ENCODE results near the gene MICU1.
"Not testable (repeated sequence)": the region's sequence is repeated elsewhere in the genome, so short reads cannot be mapped to it uniquely, and the experiment has no call there.

The MICU1 gene

GRCh38 chr10:72462261-72462660, 163.6 kb downstream of the MICU1 start:
- TF ChIP-seq CTCF (IDR thresholded peaks at IDR 0.05; ENCODE audit: borderline replicate concordance, insufficient read depth, low read depth, low read length), result no peak
- H3K4me3 ChIP-seq (ENCODE audit: low read depth, low read length), result no peak overlapping the region

DNA sequence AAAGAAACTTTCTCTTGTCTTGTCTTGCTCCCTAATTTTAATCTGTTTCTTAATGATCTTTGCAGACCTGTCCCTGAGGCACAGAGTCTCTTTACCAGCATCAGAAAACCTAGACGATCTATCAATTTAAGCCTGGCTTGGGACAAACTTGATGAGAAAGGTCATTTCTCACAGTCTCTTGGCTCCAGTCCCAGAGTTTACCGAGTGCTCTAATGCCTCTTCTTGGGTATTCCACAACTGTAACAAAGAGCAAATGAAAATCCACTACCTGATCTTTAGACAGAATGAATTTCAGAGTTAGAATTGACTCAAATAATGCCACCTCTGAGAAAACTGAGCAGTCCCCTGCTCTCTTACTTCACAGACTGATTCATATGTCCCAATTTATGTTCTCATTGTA, 164.8 kb downstream of the MICU1 start:
- no peak overlapping the region for H3K4me3 ChIP-seq (ENCODE audit: low read depth, low read length)
- no peak for TF ChIP-seq CTCF (IDR thresholded peaks at IDR 0.05; ENCODE audit: borderline replicate concordance, insufficient read depth, low read depth, low read length)

- no peak for TF ChIP-seq CTCF (IDR thresholded peaks at IDR 0.05; ENCODE audit: borderline replicate concordance, insufficient read depth, low read depth, low read length)
- H3K4me3 ChIP-seq (ENCODE audit: low read depth, low read length), result no peak overlapping the region
These were observed 165.5 kb downstream of the MICU1 start for GRCh38 chr10:72460284-72460876.

GRCh38 chr10:72459301-72459700, 166.6 kb downstream of the MICU1 start:
- no peak for TF ChIP-seq CTCF (IDR thresholded peaks at IDR 0.05; ENCODE audit: borderline replicate concordance, insufficient read depth, low read depth, low read length)
- H3K4me3 ChIP-seq (ENCODE audit: low read depth, low read length), result no peak overlapping the region

- no peak for TF ChIP-seq CTCF (IDR thresholded peaks at IDR 0.05; ENCODE audit: borderline replicate concordance, insufficient read depth, low read depth, low read length)
- H3K4me3 ChIP-seq (ENCODE audit: low read depth, low read length), result no peak overlapping the region
These were observed 169.8 kb downstream of the MICU1 start for GRCh38 chr10:72455889-72456595.

GRCh38 chr10:72449941-72450441, 175.9 kb downstream of the MICU1 start:
- no peak overlapping the region for H3K4me3 ChIP-seq (ENCODE audit: low read depth, low read length)
- no peak for TF ChIP-seq CTCF (IDR thresholded peaks at IDR 0.05; ENCODE audit: borderline replicate concordance, insufficient read depth, low read depth, low read length)

DNA sequence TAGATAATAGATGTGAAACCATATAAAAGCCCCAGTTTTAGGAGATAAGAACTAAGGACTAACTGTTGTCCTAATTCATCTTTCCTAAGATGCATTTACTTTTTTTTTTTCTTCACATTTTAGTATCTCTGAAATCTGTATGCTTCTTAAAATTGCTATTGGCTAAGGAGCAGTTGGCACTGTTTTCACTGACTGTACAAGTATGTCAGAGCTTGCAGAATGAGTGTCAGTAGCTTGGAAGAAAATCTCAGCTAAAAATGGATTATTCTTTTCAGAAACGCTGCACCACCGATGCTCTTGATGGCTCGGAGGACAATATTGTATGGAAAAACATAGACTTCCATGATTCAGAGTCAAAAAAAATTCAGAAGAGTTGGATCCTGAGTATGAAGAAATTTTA, 180.0 kb downstream of the MICU1 start:
- no peak for TF ChIP-seq CTCF (IDR thresholded peaks at IDR 0.05; ENCODE audit: borderline replicate concordance, insufficient read depth, low read depth, low read length)
- H3K4me3 ChIP-seq (ENCODE audit: low read depth, low read length), result no peak overlapping the region

DNA sequence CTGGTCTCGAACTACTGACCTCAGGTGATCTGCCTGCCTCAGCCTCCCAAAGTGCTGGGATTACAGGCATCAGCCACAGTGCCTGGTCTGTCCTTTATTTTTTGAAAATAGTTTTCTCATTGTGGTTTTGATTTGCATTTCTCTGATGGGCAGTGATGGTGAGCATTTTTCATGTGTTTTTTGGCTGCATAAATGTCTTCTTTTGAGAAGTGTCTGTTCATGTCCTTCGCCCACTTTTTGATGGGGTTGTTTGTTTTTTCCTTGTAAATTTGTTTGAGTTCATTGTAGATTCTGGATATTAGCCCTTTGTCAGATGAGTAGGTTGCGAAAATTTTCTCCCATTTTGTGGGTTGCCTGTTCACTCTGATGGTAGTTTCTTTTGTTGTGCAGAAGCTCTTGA, 182.9 kb downstream of the MICU1 start:
- not testable (repeated sequence) for H3K4me3 ChIP-seq (ENCODE audit: low read depth, low read length)
